Measurements from ENCODE around the gene CEP112.

GRCh38 chr17:65987988-65988387 is 203.9 kb downstream of the CEP112 start:
- TF ChIP-seq CTCF (IDR thresholded peaks at IDR 0.05; ENCODE audit: poor library complexity, severe bottlenecking) = peak; percentile 76
- no peak for TF ChIP-seq TAF1 (IDR thresholded peaks at IDR 0.05; ENCODE audit: low read depth)
- TF ChIP-seq RAD21 (conservative IDR thresholded peaks at IDR 0.05) = peak; percentile 89
- no peak for TF ChIP-seq EZH2 (IDR thresholded peaks at IDR 0.05; ENCODE audit: borderline replicate concordance, insufficient read depth, low read length, poor library complexity, severe bottlenecking)
- no peak for TF ChIP-seq EP300 (conservative IDR thresholded peaks at IDR 0.05; ENCODE audit: poor library complexity, severe bottlenecking)

All from neural cell (in vitro differentiated cells).